ENCODE data around the gene KIF1B. TPM values are rescaled to one million over a fixed set of nuclear protein-coding genes. Genes with fewer than 3 reads are reported as not detected.

Gene KIF1B
- total RNA-seq, 2 experiments from 2014 or later: 7.1 to 8.9 TPM

DNA sequence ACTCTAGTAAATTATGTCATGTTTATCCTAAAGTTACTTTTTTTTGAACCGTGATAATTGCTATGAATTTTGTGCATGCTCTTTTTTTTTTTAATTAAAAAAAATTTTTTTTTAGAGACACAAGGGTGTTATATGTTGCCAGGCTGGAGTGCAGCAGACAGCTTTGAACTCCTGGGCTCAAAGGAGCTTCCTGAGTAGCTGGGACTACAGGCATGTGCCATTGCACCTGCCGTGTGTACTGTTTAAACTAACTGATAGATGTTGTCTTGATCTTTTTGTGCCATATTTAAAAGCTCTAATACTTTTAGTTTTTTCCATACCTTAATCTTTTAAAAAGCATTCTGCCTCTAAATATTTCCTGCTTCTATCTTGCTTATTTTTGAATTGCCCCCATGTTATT lies 60.7 kb downstream of the KIF1B start:
- CTCF ChIA-PET: interaction anchor here (0.6 to 1.6 kb wide), 3 partner anchors 12 to 118 kb away, joined by 3 to 5 read pairs (median 5); partner anchors contain the start of gene KIF1B
- no peak overlapping the region for H3K27ac Mint-ChIP-seq
- TF ChIP-seq, protein P1, sequence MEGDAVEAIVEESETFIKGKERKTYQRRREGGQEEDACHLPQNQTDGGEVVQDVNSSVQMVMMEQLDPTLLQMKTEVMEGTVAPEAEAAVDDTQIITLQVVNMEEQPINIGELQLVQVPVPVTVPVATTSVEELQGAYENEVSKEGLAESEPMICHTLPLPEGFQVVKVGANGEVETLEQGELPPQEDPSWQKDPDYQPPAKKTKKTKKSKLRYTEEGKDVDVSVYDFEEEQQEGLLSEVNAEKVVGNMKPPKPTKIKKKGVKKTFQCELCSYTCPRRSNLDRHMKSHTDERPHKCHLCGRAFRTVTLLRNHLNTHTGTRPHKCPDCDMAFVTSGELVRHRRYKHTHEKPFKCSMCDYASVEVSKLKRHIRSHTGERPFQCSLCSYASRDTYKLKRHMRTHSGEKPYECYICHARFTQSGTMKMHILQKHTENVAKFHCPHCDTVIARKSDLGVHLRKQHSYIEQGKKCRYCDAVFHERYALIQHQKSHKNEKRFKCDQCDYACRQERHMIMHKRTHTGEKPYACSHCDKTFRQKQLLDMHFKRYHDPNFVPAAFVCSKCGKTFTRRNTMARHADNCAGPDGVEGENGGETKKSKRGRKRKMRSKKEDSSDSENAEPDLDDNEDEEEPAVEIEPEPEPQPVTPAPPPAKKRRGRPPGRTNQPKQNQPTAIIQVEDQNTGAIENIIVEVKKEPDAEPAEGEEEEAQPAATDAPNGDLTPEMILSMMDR (IDR thresholded peaks at IDR 0.05): no peak
- no peak for DNase-seq
- intact Hi-C loops (cut with micrococcal nuclease): no loop called here
- no peaks in the 10 kb centered on the region for H3K4me1 Mint-ChIP-seq (ENCODE audit: low read depth)
- no peaks in the 10 kb centered on the region for H3K9me3 Mint-ChIP-seq
- peaks cover 5% of the 10 kb centered on the region for H3K36me3 Mint-ChIP-seq (ENCODE audit: low read depth)
- H3K4me3 Mint-ChIP-seq: no peak overlapping the region
- POLR2A ChIA-PET: no interaction called here
- no peak for ATAC-seq
- no peaks in the 10 kb centered on the region for H3K27me3 Mint-ChIP-seq

- peaks cover 5% of the 10 kb centered on the region for H3K36me3 Mint-ChIP-seq (ENCODE audit: low read depth)
- TF ChIP-seq, protein P1 (IDR thresholded peaks at IDR 0.05): no peak
- no peak for DNase-seq
- ChIA-PET POLR2A (no interaction called here), CTCF (interaction anchor here (0.6 to 1.6 kb wide), 2 partner anchors 11 to 62 kb away, joined by 5 read pairs; partner anchors contain the start of gene KIF1B)
- no peaks in the 10 kb centered on the region for H3K9me3 Mint-ChIP-seq
- ATAC-seq: no peak
- H3K4me3 Mint-ChIP-seq: no peak overlapping the region
- intact Hi-C loops (cut with micrococcal nuclease): no loop called here
- no peak overlapping the region for H3K27ac Mint-ChIP-seq
- H3K4me1 Mint-ChIP-seq (ENCODE audit: low read depth): no peaks in the 10 kb centered on the region
- H3K27me3 Mint-ChIP-seq: no peaks in the 10 kb centered on the region
Measured at GRCh38 chr1:10271869-10272268, 61.5 kb downstream of the KIF1B start.

- DNase-seq: no peak
- TF ChIP-seq, protein P1 (IDR thresholded peaks at IDR 0.05): no peak
- ChIA-PET POLR2A (no interaction called here), CTCF (no interaction called here)
- Mint-ChIP-seq H3K9me3 (no peaks in the 10 kb centered on the region), H3K4me3 (no peak overlapping the region), H3K36me3 (ENCODE audit: low read depth) (peaks cover 5% of the 10 kb centered on the region), H3K27ac (no peak overlapping the region), H3K27me3 (no peaks in the 10 kb centered on the region), H3K4me1 (ENCODE audit: low read depth) (no peaks in the 10 kb centered on the region)
- no peak for ATAC-seq
- intact Hi-C loops (cut with micrococcal nuclease): no loop called here
Measured at GRCh38 chr1:10272274-10272673, 61.9 kb downstream of the KIF1B start.

GRCh38 chr1:10278880-10279279 lies 68.5 kb downstream of the KIF1B start:
- peaks cover 27% of the 10 kb centered on the region for H3K4me1 Mint-ChIP-seq (ENCODE audit: low read depth)
- ATAC-seq: no peak
- H3K36me3 Mint-ChIP-seq (ENCODE audit: low read depth): peaks cover 5% of the 10 kb centered on the region
- H3K4me3 Mint-ChIP-seq: no peak overlapping the region
- CTCF ChIA-PET: no interaction called here
- H3K27ac Mint-ChIP-seq: no peak overlapping the region
- intact Hi-C loops (cut with micrococcal nuclease): no loop called here
- no peaks in the 10 kb centered on the region for H3K9me3 Mint-ChIP-seq
- H3K27me3 Mint-ChIP-seq: no peaks in the 10 kb centered on the region
- TF ChIP-seq, protein P1 (IDR thresholded peaks at IDR 0.05): no peak
- POLR2A ChIA-PET: no interaction called here
- no peak for DNase-seq

DNA sequence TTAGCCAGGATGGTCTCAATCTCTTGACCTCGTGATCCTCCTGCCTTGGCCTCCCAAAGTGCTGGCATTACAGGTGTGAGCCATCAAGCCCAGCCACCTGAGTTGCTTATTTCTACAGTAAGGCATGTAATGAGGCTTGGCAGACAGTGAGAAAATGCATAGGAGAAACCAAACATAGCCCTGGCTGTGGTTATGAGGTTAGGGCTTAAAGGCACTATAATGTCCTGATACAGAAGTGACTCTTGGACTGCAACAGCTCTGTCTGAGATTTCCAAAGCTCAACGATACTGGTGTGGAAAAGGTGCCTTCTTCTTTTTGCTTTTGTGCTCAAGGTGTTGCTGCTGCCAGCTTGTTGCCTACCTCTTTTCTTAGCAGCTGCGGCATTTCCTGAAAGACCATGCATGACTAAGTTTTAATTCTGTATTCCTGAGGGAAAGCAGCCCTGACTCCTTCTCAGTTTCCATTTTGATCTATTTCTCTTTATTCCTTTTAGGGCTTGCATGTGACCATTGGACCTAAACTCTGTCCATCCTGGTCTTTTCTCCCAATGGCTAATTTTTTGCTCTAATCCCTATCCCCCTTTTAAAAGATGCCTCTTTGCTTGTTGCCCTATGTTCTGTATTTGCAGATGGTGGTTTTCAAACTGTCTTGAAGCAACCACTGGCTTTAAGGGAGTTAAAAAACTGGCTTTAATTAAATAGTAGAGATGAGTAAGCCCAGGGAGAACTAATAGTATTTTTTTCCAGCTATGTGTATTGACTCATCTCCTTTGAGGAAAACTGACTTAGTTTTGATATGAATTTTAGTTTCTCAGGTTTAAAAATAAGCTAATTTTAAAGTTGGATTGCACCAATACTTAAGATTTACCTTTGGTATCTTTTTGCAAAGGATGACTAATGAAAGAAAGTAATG lies 70.3 kb downstream of the KIF1B start:
- ATAC-seq (peak; percentile 29), DNase-seq (peak; percentile 17)
- Mint-ChIP-seq H3K4me3 (no peak overlapping the region), H3K27me3 (no peaks in the 10 kb centered on the region), H3K27ac (no peak overlapping the region), H3K36me3 (ENCODE audit: low read depth) (peaks cover 5% of the 10 kb centered on the region), H3K4me1 (ENCODE audit: low read depth) (peaks cover 28% of the 10 kb centered on the region), H3K9me3 (no peaks in the 10 kb centered on the region)
- intact Hi-C loops (cut with micrococcal nuclease): no loop called here
- CTCF ChIA-PET: interaction anchor here (1.6 kb wide), 1 partner anchor 13 kb away, joined by 3 read pairs; no protein-coding TSS in a partner anchor
- TF ChIP-seq, protein P1 (IDR thresholded peaks at IDR 0.05): no peak
- POLR2A ChIA-PET: no interaction called here
